NCI-H187 treated with DMSO at 0.1 percent for 48 hours (cell line): ENCODE results near the gene NWD2.
"Not testable (repeated sequence)": the region's sequence is repeated elsewhere in the genome, so short reads cannot be mapped to it uniquely, and the experiment has no call there.

ENCODE experiments used
- DNase-seq: peaks from one replicate; lab custom pipeline; 2025; lab: John Stamatoyannopoulos, UW

The NWD2 gene

DNA sequence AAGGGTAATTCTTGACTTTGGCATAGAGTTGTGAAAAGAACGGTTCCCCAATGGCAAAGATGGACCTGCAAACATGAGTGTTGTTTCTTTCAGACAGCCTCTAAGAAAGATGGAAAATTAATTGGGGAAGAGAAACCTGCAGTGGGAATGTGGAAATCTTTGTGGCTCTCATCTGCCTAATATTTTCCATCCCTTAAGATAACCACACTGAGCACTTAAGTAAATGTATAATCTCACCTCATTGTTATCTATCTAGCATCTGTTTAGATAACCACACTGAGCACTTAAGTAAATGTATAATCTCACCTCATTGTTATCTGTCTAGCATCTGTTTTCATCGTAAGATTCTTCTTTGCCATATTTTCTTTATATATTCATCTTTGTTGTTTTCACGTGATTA, 149.3 kb downstream of the NWD2 start:
- DNase-seq: no peak

DNA sequence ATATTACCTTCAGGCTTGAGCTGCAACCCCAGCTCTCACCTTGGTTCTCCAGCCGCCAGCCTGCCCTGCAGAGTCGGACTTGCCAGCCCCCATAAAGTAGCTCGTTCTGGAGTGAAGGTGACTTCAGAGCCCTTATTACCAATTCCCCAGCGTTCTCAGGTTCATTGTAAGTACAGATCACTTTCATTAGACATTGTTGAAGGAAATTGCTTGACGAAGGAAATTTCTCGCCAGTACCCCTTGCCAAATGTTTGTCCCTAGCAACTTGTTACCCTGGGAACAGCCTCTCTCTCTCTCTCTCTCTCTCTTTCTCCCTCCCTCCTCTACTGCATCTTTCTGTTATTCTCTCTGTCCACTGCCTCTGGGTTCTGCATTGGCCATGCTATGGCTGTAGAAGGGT, 153.0 kb downstream of the NWD2 start:
- DNase-seq: no peak

DNA sequence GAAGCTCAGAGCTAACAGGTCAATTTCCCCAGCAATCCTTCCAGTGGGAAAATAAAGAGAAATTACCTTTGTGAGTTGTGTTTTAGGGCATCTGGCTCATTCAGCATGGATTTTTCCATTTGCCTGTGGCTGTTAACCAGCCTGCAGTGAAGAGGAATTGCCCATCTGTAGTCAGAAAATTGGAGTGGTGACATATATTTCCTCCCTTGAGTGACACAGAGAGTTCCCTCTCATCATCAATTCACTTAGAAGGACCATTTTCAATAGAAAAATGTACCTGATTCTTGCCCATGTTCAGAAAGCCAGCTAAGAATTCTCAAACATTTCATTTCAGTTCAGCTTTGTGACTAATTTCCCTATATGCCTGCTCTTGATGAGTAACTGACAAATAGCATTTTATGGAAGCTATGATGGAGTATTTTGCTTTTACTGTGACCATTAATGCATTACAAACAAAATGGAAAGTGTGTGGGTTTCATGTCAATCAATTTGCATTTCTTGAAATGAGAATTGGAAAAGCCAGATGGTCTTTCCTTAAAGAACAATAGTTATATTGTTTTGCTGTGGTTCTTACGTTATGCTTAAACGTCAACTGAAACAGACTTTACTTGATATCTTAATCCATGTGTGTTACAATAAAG, 155.8 kb downstream of the NWD2 start:
- no peak for DNase-seq

DNA sequence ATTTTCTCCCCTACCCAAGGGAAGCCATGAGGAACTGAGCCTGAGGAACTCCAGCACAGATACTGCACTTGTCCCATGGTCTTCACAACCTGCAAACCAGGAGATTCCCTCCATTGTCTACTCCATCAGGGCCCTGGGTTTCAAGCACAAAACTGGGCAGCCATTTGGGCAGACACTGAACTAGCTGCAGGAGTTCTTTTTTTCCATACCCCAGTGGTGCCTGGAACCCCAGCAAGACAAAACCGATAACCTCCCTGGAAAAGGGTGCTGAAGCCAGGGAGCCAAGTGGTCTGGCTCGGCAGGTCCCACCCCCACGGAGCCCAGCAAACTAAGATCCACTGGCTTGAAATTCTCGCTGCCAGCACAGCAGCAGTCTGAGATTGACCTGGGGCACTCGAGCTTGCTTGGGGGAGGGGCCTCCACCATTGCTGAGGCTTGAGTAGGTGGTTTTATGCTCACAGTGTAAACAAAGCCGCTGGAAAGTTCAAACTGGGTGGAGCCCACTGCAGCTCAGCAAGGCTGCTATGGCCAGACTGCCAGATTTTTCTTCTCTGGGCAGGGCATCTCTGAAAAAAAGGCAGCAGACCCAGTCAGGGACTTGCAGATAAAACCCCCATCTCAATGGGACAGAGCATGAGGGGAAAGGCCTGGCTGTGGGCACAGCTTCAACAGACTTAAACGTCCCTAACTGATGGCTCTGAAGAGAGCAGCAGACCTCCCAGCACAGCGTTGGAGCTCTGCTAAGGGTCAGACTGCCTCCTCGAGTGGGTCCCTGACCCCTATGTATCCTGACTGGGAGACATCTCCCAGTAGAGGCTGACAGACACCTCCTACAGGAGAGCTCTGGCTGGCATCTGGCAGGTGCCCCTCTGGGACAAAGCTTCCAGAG, 163.6 kb downstream of the NWD2 start:
- peak; percentile 8 for DNase-seq

DNA sequence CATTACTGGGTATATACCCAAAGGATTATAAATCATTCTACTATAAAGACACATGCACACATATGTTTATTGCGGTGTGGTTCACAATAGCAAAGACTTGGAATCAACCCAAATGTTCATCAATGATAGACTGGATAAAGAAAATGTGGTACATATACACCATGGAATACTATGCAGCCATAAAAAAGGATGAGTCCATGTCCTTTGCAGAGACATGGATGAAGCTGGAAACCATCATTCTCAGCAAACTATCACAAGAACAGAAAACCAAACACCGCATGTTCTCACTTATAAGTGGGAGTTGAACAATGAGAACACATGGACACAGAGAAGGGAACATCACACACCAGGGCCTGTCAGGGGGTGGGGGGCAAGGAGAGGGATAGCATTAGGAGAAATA, 169.1 kb downstream of the NWD2 start:
- not testable (repeated sequence) for DNase-seq

DNA sequence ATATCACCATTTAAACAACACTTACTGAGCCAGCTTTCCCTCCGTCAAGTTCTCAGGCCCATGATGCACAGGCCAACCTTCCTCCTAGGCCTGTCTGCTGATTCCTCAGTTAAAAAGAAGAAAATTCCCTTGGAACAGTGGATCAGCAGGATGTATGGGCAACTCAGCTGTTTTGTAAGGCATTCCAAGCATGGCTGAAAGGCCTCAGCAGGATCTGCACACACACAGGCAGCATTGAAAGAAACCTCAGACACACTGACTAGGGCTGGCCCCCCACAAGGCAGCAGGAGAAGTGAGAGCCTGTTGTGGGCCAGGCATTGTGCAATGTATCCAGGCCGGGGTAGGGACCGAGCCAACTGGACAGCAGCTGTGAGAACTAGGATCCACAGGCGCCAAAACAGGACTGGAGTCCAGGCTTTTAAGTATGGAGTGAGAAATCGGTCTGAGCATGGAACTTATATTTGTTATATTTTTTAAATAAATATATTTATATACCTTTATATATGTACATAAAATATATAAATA, 171.4 kb downstream of the NWD2 start:
- no peak for DNase-seq

DNA sequence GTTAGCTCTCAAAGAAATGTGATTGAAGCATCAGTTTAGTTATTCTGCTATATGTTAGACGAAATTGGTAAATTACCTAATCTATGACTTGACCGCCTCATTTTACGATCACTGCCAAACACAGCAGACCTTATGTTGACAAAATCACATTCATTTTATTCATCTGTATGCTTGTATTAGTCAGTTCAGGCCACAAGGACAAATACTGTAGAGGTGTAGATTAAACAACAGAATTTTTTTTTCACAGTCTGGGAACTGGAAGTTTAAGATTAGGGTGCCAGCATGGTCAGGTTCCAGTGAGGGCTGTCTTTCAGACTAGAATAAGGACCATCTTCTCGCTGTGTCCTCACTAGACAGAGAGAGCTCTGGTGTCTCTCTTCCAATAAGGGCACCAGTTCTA, 177.1 kb downstream of the NWD2 start:
- DNase-seq: no peak

DNA sequence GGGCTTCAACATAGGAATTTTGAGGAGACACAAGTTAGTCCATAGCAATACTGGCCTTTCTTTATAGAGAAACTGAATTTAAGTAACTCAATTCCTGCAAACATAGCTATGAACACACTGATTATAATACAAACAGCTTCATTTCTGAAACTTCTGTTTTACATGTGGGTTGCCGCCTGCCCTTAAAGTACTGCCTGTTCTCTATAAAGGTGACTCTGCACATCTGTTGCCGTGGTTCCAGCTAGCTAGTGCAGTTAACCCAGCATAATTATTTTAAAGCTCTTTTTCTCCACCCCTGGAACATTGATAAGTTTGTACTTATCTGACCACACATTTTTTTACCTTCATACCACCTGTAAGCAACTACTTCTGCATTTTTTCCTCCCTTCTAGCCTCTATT, 177.6 kb downstream of the NWD2 start:
- DNase-seq: no peak

DNA sequence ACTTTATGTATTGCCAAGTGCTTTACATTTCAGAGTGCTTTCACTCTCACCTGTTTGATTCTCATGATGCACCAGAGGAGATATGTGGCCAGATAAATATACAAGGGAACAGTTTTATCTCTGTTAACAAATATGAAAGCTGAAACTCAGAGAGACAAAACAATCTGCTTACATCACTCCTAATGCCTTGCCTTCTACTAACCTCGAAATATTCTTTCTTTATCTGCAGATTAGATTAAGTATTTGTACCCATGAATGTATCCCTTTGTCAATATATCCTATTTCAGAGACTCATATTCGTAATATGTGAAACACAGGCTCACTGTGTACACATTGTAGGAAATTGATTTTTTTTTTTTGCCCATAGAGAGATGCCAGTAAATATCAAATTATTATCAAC, 178.1 kb downstream of the NWD2 start:
- DNase-seq: no peak

DNA sequence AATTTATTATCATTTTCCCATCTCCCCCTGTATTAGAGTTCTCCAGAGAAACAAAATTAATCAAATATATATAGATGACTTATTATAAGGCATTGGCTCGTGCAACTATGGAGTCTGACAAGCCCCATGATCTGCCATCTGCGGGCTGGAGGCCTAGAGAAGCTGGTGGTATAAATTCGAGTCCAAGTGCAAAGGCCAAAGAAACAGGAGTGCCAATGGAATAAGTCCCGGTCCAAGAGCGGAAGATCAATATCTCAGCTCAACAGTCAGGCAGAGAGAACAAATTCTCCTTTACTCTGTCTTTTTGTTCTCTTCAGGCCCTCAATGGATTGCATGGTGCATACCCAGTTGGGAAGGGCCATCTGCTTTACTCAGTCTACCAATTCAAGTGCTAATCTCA, 178.8 kb downstream of the NWD2 start:
- no peak for DNase-seq

DNA sequence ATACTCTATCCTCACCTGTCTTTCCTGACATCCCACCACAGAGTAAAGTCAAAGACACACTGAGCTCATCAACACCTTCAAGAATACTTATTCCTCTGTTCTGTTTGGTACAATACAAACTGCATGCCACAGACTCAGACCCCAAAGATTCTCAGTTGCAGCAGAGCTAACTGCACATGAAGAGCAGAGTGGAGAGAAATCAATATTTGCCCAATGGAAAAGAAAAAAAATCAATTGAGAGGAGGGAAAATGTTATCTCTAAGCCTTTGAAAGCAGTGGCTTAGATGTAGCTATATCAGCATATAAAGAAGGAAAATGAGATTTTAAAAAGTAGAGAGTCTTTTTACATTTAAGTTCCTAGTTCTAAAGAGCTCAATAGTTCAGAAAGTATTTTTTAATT, 180.2 kb downstream of the NWD2 start:
- no peak for DNase-seq

DNA sequence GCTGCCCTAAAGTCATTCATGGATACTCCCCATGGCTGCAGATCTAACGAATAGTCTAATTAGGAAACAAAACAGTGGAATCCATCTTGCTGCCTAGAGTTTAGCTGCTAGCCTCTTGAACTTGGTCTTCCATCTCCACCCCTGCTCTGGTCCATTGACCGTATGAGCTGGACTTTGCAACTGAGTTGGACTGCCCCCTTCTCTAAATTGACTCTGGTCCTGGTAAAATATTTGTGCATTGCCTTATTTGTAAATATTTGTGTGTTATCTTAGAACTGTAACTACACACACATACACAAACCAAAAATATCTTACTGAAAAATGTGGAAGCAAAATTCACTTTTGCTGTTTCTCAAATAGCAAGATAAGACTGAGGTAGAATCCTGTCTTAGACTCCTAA, 181.3 kb downstream of the NWD2 start:
- DNase-seq: no peak

DNA sequence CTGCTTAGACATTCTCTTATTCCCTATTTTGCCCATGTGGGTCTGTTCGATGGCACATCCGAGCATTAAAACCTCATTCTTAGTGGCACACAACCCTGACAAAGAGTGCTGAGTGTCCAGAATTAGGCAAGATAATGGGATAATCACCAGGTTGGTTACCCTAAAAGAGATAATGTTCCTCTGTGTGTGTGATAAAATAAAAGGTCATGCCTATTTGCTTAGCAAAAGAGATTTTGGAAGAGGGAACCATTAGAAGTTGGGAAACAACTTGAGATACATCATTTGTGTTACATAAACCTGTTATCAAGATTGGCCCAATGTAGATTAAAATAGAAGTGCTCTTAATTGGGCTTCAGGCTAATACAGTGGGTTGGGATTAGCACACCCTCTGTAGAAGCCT, 182.7 kb downstream of the NWD2 start:
- no peak for DNase-seq

DNA sequence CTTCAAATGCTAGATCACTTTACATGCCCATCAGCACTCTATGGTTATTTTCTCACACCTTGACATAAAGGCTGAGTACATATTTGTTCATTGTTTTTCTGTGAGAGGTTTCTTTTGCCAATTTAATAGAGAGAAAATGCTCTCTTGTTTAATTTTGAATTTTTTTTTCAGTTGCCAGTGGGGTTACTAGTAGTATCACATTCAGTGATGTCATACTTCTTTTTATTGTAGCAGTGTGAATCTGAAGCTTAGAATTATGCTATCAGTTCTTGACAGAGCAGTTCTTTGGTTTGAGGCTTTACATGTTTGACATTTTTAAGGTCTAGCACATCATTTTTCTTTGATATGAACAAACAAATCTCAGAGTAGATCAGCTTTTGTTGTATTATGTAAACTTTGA, 185.4 kb downstream of the NWD2 start:
- DNase-seq: no peak

DNA sequence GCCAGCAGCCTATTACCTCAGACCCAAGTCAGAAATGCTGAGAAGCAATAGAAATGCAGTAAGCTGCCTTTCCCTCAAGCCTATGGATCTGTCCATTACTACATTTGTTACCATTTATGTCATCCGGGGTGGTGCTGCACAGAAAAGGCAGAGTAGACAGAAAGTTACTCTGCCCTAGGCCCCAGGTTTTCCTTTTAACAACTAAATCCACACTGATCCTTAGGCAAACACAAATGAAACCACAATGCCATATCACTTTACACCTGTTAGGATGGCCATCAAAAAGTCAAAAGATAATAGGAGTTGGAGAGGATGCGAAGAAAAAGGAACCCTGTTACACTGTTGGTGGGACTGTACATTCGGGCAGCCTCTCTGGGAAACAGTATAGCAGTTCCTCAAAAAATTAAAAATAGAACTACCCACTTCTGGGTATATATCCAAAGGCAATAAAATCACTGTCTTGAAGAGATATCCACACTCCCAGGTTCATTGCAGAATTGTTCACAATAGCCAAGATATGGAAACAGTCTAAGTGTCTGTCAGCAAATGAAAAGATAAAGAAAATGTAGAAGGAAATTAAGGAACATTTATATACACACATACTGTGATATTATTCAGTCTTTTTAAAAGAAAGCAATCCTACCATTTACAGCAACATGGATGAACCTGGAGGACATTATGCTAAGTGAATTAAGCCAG, 186.3 kb downstream of the NWD2 start:
- DNase-seq: no peak

DNA sequence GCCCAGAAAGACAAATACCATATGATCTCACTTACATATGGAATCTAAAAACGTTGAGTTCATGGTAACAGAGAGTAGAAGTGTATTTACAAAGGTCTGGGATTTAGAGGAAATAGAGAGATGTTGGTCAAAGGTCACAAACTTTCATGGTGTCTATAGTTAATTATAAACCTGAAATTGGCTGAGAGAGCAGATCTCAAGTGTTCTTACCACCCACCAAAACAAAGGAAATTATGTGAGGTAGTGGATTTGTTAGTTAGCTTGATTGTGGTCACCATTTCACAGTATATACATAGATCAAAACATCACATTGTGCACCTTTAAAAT, 186.8 kb downstream of the NWD2 start:
- DNase-seq: no peak

DNA sequence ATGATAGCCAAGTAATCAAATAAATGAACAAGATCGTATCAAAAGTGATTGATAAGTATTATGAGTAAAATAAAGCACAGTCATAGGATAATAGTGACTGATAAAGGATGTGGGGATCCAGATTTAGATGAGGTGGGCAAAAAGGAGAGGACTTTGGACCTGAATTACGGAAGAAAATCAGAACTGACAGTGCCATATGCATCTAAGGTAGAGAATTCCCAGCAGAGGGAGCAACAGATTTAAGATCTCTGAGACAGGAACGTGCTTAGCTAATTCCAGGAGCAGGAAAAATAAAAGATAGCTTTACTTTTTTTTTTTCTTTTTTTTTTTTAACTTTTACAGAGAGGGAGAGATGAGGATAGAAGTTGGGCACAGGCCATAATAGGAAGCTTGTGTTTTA, 189.9 kb downstream of the NWD2 start:
- DNase-seq: no peak

DNA sequence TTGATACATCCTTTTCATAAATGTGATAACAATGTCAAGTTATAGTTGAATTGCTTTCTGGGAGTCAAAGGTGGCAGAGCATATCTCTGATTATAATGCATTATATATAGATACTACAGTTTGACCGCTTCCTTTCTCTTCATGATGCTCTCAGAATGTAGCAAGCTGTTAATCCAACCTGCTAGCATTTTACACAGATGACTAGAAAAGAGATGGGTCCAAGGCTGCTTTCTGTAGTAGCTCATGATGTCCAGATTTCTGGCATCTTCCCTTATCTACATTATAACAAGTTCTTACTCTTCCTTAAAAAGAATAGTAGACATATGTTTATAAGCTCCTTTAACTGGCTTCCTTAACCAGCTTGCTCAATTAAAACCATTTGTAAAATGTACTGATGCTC, 192.0 kb downstream of the NWD2 start:
- no peak for DNase-seq

DNA sequence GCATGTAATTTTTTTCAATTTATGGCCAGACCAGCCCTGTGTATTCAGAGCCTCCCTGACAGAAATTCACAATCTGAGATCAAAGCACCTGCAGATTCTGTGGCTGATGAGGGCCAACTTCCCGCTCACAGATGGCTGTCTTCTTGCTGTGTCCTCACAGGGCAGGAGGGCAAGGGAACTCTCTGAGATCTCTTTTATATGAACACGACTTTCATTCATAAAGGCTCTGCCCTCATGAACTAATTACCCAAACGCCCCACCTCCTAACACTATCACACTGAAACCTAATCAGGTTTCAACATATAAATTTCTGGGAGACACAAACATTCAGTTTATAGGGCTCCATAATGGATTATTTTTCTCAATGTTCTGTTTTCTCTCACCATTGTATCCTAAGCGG, 192.6 kb downstream of the NWD2 start:
- DNase-seq: no peak

DNA sequence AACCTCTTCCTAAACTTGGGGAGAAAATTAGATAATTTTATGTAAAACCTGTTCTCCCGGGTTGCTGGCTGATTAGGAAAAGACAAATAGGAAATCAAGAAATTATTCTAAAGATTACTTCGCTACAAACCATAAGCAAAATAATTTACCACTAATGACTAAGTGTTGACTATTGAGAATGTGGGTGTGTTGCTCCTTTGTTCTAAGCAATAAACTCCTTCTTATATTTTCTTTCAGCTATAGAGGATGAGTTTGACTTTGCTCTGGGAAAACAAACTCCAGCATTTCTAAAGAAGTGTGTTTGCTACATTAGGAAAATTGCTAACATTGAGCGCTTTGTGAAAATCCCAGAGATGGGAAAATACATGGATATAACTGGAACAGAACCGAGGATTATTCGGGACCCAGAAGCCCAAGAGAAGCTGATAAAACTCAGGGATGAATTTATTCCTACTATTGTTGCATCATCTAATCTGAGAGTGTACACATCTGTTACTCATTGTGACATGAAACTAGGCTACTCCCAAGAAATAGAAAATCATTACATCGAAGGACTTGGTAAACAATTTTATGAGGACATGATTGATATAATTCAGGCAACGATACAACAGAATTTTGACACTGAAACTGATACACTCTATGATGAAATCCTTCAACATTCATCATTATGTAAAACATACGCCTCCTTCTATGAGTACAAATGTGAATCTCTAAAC, 194.2 kb downstream of the NWD2 start:
- no peak for DNase-seq

DNA sequence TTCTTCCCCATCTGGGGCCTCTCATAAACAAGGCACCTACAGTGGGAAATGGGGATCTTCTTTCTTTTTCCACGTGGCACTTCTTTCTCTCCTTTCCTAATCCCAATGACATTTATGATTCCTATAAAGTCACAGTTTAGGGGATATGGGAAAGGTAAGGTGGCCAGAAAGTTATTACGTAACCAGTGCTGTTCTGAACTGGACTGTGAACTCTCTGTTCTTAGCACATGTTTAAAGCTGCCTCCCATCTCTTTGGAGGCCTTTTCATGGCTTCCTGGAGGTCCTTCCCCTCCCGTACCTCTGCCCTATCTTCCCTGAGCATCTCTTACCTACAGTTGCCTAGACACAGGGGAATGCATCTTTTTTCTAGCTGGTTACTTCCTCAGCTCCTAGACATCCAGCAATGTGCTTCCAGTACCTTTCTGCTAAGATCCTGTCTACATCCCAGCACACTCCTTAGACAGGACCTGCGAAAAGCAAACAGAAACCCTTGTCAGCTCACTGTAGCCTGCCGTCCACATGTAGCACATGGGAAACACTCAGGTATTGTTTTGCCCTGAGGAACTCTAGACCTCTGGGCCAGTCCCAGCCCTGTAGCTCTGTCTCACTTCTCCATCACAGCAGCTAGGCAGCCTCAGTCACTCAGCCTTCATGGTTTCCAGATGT, 195.4 kb downstream of the NWD2 start:
- no peak for DNase-seq

DNA sequence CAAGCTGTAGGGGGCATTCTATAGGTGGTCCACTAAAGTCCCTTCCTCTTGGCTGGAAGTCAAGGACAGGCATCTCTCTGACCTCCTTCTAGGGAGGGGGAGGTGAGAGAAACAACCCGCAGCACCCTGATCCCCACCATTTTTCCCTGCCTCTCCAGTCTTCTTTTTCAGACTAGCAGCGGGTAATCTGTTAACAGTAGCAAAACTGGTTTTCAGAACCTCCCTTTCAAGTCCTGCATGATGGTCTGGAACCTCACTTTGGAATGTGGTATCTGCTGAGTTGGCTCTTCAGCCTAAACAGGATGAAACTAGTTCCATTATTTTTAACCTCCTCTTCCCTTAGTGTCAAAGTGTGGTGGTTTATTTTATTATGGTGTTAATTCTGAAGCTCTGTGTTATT, 196.0 kb downstream of the NWD2 start:
- DNase-seq: no peak
